Nephron progenitor cell (in vitro differentiated cells): ENCODE measurements around the gene ZNF688.
"Not testable (repeated sequence)": the region's sequence is repeated elsewhere in the genome, so short reads cannot be mapped to it uniquely, and the experiment has no call there.

Source experiments
- DNase-seq: peaks from one replicate; pipeline ENCODE4 v3.0.0; 2021
- H3K27ac Mint-ChIP-seq: 2 replicates; pipeline ENCODE4 v1.8.0; 2021; ENCODE audit warnings: mild to moderate bottlenecking, moderate library complexity, mixed read lengths
- H3K27me3 Mint-ChIP-seq: 2 replicates; pipeline ENCODE4 v1.8.0; 2021; ENCODE audit warnings: mild to moderate bottlenecking, low read depth, mixed read lengths; ENCODE audit not compliant: poor library complexity
- H3K36me3 Mint-ChIP-seq: 2 replicates; pipeline ENCODE4 v1.8.0; 2021; ENCODE audit warnings: low read depth, mixed read lengths
- H3K4me1 Mint-ChIP-seq: 2 replicates; pipeline ENCODE4 v1.8.0; 2021; ENCODE audit warnings: mixed read lengths
- H3K4me3 Mint-ChIP-seq: 2 replicates; pipeline ENCODE4 v1.8.0; 2021; ENCODE audit warnings: mild to moderate bottlenecking, moderate library complexity, mixed read lengths
- H3K9me3 Mint-ChIP-seq: 2 replicates; pipeline ENCODE4 v1.8.0; 2021; ENCODE audit warnings: mild to moderate bottlenecking, moderate library complexity, mixed read lengths
- TF ChIP-seq, protein P1 (sequence below): fragments of 200-600 bp; sonication (generic); IDR thresholded peaks from 2 replicates; pipeline ENCODE4 v1.5.0; 2021; ENCODE audit warnings: antibody characterized with exemption

Gene ZNF688

DNA sequence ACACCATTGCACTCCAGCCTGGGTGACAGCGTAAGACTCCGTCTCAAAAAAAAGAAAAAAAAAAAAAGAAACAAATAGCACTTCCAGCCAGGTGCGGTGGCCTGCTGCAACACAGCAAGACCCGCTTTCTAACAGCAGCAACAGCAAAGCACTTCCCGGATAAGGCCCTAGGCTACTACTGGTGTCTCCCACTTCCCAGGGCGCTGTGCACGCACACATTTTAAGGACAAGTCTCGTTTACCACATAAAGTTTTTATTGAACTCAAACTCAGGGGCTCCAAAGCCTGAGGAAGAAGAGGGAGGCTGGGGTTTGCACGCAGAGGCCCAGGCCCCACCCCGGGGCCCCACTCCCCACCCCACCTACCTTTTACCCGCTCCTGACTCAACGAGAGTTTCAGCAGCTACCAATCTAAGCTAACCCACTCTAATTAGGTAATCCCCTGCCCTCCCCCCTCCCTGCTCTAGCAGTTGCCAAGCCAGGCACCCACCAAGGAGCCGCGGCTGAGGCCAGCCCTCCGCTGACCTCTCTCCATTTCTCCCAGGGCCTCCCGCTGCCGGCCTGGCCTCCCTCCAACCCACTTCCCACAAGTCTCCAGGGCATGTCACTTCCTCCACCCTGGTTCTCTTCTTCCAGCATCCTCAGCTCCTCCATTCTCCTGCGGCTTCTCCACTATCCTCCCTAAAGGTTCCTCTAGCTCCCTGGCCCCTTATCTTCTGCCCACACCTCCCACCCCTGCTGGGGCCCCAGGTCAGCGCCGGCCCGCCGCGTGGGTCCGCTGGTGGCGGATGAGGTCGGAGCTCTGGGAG, 47.5 kb downstream of the ZNF688 start:
- Mint-ChIP-seq H3K9me3 (no peaks in the 10 kb centered on the region), H3K27ac (no peak overlapping the region), H3K27me3 (peaks cover 8% of the 10 kb centered on the region), H3K4me1 (peaks cover 31% of the 10 kb centered on the region), H3K36me3 (peaks cover 5% of the 10 kb centered on the region), H3K4me3 (no peak overlapping the region)
- TF ChIP-seq, protein P1, sequence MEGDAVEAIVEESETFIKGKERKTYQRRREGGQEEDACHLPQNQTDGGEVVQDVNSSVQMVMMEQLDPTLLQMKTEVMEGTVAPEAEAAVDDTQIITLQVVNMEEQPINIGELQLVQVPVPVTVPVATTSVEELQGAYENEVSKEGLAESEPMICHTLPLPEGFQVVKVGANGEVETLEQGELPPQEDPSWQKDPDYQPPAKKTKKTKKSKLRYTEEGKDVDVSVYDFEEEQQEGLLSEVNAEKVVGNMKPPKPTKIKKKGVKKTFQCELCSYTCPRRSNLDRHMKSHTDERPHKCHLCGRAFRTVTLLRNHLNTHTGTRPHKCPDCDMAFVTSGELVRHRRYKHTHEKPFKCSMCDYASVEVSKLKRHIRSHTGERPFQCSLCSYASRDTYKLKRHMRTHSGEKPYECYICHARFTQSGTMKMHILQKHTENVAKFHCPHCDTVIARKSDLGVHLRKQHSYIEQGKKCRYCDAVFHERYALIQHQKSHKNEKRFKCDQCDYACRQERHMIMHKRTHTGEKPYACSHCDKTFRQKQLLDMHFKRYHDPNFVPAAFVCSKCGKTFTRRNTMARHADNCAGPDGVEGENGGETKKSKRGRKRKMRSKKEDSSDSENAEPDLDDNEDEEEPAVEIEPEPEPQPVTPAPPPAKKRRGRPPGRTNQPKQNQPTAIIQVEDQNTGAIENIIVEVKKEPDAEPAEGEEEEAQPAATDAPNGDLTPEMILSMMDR: no peak
- no peak for DNase-seq

DNA sequence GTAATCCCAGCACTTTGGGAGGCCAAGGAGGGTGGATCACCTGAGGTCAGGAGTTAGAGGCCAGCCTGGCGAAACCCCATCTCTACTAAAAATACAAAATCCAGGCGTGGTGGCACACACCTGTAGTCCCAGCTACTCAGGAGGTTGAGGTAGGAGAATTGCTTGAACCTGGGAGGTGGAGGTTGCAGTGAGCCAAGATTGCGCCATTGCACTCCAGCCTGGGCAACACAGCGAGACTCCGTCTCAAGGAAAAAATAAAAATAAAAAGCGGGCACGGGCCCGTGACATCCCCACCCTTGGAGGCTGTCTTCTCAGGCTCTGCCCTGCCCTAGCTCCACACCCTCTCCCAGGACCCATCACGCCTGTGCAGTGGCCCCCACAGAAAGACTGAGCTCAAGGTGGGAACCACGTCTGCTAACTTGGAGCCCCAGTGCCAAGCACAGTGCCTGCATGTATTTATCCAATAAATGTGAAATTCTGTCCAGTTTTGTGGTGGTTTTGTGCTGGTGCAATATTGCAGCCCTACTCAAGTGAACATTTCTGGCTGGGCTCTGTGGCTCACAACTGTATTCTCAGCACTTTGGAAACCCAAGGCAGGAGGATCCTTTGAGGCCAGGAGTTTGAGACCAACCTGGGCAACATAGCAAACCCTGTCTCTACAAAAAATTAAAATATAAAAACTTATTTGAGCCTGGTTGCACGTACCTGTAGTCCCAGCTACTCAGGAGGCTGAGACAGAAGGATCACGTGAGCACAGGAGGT, 48.6 kb downstream of the ZNF688 start:
- not testable (repeated sequence) for H3K36me3 Mint-ChIP-seq, H3K27me3 Mint-ChIP-seq, DNase-seq, H3K27ac Mint-ChIP-seq, H3K9me3 Mint-ChIP-seq, H3K4me3 Mint-ChIP-seq
- H3K4me1 Mint-ChIP-seq: peaks cover 22% of the 10 kb centered on the region

DNA sequence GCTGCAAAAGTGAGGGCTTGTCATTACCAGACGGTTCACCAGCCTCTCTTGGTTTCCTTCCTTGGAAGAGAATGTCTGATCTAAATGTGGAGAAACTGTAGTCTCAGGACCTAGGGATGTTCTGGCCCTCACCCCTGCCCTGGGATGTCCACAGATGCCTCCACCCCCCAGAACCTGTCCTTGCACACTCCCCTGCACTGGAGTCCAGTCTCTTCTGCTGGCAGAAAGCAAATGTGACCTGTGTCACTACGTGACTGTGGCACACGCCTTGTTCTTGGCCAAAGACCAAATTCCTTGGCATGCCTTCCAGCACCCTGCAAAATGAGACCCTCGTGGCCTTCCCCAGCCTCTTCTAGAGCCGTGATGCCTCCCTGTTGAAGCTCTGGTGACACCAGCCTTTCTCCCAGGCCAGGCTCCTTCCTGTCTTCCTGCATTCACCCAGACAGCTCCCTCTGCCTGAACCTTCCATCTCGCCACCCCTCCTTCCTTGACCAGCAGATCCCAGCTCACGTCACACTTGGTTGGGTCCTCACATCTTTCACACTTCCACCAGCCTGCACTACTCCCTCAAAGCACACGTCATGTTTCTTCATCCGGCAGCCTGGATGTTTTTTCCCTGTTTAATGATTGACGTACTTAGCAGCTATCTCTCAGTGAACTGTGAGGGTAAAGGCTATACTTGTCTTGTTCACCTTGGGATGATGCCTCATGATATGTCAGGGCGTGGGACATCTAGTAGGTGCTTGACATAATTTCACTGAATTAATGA, 49.5 kb downstream of the ZNF688 start:
- H3K36me3 Mint-ChIP-seq: peaks cover 5% of the 10 kb centered on the region
- TF ChIP-seq, protein P1: no peak
- DNase-seq: no peak
- H3K27ac Mint-ChIP-seq: peak overlapping the region; percentile 3
- H3K4me1 Mint-ChIP-seq: peaks cover 15% of the 10 kb centered on the region
- no peaks in the 10 kb centered on the region for H3K9me3 Mint-ChIP-seq
- peaks cover 13% of the 10 kb centered on the region for H3K27me3 Mint-ChIP-seq
- H3K4me3 Mint-ChIP-seq: no peak overlapping the region

DNA sequence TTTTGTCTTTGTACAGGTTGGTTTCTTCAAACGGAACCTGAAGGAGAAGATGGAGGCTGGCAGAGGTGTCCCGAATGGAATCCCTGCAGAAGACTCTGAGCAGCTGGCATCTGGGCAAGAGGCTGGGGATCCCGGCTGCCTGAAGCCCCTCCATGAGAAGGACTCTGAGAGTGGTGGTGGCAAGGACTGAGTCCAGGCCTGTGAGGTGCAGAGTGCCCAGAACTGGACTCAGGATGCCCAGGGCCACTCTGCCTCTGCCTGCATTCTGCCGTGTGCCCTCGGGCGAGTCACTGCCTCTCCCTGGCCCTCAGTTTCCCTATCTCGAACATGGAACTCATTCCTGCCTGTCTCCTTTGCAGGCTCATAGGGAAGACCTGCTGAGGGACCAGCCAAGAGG, 50.0 kb downstream of the ZNF688 start:
- H3K27ac Mint-ChIP-seq: no peak overlapping the region
- no peaks in the 10 kb centered on the region for H3K9me3 Mint-ChIP-seq
- no peak overlapping the region for H3K4me3 Mint-ChIP-seq
- H3K4me1 Mint-ChIP-seq: peaks cover 15% of the 10 kb centered on the region
- H3K36me3 Mint-ChIP-seq: peaks cover 5% of the 10 kb centered on the region
- TF ChIP-seq, protein P1: no peak
- H3K27me3 Mint-ChIP-seq: peaks cover 17% of the 10 kb centered on the region
- no peak for DNase-seq
